CD4-positive, alpha-beta T cell treated with Interleukin-17A for 4 hours (primary cell): ENCODE results near the gene MUC2.

ENCODE experiments used
- DNase-seq: peaks from one replicate; pipeline ENCODE4 v3.0.0-alpha.2; 2020; ENCODE audit warnings: mixed read lengths

Gene MUC2

DNA sequence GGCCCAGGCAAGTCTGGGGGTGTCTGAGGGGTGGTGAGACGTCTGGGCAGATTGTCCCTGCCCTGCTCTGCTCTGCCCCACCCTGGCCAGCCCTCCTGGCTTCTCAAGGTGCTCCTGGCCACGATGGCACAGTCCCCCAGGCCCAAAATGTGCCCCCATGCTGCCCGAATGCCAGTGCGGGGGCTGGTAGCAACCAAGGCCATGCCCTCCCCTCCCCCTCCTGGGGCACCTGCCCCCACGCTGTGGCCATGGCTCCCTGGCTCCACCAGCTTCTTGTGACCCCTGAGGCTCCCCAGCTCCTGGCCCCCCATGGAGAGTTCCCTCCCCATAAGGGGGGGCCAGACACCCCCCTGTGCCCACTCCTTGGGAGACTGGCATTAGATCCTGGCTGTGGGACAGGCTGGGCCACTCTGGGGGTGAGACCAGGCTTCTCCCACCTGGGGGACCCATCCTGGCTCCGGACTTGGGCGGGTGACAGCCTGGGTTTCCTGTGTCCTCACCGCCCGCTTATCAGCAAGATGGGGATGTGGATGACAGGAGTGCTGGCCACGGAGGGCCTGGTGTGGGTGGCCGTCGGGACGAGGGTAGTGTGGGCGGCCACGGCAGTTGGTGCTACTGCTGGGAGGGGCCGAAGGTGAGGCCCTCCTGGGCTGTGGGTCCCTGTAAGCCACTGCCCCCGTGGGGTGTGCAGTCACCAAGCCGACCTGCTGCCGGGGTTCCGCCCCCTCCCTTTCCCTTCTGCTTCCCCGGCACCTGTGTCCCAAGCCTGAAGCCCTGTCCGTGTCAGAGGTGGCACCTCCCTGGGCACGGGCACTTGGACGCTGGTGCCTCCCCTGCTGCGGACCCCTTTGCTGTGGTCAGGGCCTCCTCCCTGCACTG, 22.3 kb upstream of the MUC2 start:
- no peak for DNase-seq

DNA sequence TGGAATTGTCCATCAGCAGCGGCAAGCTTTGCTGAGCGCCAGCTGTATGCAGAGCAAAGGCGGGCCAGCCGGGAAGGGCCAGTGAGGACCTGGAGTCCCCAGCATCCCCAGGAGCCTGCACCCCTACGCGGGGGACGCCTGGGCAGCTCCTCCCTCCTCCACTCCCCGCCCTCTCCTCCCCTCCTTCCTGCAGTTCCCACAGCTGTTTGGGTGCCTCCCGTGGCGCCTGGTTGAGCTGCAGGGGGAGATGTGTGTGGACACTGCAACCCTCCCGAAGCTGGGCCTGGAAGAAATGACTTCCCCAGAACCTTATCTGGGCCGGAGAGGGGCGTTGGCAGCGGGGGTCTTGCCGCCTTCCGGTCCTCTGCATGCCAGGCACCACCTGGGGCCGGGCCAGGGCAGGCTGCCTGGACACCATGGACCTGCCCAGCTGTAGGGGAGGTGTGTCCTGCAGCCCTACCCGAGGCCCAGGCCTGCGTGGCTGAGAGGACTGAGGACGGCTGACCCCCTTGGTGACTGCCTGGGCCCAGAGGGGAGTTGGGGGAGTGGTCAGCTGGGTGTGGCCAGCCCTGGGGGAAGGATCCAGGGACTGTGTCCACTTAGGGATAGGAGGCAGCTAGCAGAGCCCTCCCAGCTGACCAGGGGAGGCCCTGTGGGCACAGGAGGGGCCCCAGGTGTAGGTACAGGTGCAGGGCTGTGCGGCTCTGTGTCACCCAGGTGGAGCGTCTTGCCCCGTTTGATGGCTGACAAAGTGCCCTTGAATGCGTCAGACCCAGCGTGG, 21.4 kb upstream of the MUC2 start:
- no peak for DNase-seq

DNA sequence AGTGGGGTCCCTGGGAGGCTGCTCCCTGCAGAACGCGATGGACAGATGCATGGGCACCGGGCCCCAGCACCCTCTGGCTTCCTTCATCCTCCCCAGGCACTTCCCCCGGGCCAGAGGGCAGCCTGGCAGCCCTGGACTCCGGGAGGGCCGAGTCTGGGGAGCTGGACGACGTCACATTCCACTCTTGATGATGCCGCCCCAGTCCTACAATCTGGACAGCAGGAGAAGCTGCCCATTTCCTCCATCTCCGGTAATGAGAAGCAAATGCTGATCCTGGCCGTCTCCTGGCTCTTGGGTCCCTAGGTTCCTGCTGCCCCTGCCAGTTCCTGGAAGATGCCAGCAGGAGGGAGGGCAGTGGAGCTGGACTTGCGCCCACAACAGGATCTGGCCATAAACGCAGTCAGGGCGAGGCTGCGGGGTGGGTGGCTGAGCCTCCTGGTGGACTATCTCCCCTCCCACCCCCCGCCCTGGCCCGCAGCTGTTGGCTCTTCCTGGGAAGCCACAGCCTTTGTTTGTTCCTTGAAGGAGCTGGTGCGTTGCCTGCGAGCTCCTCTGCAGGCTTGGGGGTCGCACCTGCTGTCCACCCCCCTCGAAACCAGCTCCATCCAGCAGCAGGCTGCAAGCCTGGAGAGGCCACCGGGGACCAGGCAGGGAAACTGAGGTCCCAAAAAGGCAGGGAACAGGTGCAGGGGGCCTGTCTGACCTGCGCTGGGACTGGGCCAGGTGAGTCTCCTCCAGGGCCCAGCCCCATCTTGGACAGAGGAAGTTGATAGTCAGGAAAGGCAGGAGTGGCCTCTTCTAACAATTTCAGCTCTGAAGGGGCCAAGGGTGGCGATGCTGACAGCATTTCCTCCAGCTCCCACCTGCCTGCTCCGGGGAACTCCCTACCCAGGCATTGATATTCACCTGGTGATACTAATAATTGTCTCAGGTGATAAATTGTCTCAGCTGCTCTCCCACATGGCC, 20.2 kb upstream of the MUC2 start:
- no peak for DNase-seq

DNA sequence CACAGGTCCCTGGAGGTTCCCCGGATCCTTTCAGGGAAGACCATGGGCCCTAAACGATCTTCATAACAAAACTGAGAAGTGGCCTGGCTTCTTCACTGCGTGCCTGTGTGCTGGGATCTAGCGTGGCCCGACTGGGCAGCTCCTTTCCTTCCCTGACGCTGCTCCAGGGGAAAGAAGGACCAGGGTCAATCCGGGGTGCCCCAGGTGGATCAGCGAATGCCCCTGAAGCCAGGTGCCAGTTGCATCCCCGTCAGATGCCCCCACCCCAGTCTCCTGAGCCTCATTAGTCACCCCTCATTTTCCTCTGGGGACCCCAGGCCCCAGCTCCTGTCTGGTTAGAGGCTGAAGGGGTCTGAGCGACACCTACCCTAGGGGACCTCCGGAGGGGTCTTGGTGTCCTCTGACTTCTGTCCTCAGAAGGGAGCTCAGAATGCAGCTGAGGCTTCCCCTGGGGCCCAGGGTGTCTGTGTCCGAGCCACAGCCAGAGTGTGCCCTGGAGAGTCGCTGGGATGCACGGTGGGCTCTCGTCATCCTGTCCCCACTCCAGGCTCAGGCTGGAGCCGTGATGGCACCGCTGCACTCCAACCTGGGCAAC, 19.5 kb upstream of the MUC2 start:
- no peak for DNase-seq

DNA sequence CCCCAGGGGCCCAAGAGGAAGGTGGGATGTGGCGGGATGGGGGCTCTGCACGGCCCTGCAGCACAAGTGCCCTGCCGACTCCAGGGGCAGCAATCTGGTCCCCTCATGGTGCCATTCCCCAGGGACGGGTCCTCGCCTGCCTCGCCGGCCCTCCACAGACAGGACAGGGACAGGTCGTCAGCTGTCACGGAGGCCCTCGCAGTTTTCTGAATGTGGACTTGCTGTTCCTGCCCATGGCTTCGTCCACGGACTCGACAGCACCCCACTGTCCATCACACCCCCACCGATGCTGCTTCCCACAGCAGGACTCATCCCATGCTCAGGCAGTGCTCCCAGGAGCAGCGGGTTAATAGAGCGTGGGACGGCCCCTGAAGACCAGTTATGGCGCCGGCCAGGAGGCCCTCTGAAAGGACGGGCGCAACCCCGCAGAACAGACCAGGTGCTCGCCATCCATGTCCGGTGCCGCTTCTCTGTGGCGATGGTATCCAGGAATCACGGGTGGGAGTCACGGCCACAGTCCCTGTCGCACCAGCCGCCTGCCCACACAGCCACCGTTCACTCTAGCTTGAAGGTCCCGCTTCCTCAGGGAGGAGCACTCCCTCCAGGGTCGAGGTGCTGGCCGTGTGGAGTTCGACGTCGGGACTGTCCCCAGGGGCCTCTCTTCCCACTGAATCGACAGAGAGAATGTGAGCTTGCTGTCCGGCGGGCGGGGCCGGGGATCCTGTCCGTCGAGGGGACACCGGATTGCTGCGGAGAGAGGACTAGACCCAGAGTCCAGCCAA, 18.5 kb upstream of the MUC2 start:
- no peak for DNase-seq

DNA sequence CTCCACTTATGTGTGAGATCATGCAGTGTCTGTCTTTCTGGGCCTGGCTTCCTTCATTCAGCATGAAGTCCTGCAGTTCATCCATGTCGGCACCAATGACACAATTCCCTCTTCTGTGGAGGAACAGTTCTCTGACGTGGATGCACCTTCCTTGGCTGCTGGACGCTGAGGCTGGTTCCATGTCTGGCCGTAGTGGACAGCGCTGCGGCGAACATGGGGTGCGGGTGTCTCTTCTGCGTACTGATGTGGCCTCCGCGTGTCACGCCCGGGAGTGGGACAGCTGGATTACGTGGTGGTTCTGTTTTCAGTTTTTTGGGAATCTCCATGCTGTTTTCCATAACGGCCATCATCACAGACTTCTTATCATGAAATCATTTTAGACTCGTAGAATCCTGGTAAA, 16.9 kb upstream of the MUC2 start:
- no peak for DNase-seq

DNA sequence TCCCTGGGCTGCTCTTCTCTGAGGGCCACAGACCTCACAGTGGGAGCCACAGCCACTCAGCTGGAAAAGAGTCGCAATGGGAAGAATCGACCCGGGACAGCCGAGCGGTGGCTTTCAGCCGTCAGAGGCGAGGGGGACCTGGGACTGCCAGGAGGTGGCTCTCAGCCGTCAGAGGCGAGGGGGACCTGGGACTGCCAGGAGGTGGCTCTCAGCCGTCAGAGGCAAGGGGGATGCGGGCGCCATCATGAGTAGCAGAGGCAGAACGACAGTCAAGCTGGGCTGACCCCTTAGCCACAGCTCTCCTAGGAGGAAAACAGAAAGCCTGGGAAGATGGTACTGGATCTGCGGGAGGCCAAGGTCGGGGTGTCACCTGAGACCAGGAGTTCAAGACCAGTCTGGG, 14.9 kb upstream of the MUC2 start:
- DNase-seq = no peak

DNA sequence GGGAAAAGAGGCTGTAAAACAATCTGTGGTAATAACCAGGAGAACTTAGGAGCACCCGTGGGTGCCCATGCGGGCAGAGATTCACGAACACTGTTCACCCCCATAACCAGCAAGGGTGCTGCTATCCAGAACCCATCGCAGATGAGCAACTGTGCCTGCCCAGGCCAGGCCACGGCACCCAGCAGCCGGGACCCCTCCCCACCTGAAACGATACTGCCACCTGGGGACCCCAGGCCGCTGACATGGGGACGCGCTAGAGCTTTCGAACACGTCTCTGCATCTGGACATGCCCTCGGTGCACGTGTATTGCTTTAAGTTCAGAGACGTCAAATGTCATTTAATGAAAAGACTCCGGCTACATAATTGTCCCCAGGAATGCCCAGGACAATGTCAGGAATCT, 14.3 kb upstream of the MUC2 start:
- DNase-seq = no peak

DNA sequence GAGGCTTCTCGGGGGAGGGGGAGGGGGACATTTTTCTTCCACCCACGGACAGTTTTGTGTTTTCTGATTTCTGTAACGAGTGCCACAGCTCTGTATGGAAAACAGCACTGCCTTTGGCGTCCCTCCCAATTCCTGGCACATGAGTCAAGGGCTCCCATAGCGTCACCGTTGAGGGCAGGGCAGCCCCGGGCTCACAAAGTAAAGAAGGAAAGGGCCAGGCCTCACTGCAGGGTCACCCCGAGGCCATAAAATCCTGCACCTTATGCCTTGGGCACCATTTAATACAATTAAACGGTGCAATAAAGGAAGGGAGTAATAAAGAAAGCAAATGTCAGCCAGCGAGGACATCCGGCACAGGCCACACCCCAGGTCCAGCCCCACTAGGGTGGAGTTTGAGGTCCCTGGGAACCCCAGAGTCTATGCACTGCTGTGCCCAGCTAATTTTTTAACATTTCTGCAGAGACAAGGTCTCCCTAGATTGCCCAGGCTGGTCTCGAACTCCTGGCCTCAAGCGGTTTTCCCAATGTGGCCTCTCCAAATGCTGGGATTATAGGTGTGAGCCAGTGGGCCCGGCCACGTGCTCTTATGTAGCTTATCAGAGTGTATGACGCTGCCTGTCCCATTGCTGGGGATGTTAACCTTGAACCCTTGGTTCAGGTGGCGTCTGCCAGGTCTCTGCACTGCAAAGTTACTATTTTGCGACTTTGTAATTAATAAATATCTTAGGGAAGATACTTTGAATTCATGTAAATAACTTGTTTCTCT, 13.6 kb upstream of the MUC2 start:
- DNase-seq = no peak

DNA sequence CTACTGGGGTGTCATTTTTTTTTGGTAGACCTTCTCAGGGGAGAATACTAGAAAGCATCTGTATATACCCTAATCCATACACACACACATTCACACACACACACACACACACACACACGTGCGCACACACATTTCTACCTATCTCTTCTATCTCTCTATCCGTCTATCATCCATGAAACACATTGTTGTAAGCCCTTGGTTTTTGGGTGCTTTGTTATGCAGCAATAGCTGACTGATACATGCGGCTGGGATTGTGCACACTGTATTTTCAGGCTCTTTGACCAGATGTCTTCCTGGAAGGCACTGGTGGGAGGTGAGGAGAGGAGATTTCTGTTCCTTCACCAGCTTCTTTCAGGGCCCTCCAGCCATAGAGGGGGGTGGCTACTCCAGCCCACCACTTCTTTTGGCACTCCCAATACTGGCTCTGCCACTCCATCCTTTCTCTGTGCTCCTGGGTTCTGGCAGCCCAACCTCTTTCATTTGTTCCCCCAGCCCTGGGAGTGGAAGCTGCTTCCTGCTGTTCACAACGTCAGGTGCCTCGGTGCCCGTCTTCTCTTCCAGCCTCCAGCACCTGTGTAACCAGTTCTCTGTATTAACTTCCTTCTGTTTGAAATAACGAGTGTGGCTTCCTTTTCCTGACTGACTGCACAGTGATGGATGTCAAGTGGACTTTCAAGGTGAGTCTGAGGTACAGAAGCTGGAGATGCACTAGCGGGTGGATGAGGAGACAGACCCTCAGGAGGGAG, 12.4 kb upstream of the MUC2 start:
- no peak for DNase-seq

DNA sequence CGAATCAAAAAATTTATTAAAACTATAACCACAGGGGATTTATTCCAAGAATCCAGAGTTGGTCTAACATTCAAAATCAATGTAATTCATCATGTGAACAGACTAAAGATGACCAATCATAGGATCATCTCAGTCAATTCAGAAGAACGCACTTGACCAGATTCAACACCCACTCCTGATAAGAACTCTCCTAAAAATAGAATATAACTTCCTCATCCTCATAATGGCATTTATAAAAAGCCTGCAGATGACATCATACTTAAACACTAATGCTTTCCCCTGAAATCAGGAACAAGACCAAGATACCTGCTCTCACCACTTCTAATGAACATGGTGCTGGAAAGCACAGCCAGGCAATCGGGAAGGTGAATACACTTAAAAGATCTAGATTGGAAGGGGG, 10.5 kb upstream of the MUC2 start:
- no peak for DNase-seq

DNA sequence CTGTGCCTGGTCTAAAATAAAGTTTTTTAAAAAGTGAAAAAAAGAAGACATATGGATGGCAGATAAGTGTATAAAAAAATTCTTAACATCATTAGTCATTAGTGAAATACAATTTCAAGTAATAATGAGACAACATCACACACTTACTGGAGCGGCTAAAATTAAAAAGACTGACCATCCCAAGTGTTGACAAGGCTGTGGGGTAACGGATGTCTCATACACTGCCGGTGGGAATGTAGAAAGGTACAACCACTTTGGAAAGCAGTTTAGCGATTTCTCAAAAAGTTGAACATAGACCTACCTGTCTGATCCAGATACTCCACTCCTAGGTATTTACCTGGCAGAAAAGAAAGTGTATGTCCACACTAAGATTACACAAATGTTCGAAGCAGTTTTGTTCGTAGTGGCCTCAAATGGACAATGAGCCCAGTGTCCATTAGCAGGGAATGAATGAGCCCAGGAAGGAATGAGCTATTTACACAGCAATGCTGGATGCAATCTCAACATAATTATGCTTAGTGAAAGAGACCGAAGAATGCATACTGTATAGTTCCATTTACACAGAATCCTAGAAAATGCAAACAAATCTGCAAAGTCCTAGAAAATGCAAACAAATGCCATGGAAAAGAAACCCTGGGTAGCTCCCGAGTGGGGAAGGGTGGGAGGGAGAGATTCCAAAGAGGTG, 6.7 kb upstream of the MUC2 start:
- DNase-seq = no peak

DNA sequence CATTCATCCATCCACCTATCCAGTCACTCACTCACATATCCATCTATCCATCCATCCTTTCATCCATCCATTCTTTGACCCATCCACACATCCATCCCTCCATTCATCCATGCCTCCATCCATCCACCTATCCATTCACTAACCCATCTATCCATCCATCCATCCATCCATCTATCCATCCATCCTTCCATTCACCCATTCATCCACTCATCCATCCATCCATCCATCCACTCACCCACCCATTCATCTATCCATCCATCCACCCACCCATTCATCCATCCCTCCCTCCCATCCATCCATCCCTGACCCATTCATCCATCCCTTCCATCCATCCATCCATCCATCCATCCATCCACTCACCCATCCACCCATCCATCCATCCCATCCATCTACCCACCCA, 4.9 kb upstream of the MUC2 start:
- DNase-seq = no peak

DNA sequence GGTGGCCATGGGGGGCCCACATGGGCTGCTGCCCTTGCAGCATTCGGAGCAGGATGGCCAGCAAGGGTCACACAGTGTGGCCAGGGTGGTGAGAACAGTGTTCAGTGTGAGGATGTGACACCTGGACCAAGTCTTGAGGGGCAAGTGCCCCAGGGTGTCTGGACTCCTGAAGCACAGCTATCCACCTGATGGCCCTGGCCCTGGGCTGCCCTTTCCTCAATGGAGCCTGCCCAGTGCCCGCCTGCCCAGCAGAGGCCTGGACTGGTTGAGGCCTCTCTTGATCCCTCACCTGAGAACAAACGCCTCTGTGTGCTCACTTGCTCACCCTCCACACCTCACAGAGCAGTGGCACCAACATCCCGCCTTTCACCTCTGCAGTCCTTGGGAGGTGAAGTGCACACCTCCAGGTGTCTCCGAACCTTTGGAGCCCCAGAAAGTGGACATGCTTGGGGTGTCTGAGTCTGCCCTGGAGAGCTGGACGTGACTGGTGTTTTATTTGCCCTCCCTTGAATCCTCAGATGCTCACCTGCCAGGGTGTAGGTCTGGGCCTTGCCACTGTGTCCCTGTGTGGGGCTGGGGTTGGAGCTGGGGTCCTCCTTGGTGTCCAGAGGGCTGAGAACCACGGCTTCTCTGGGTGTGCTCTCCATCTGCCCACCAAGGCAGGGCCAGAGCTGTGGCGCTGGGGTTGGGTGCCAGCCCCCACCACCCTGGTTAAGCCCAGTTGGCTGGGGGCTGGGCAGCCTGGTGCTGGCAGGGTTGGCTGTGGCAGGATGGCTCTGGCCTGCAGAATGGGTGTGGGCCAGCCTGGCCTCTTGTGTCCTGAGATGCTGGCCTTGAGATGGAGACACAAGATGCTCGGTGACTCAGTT, 3.8 kb upstream of the MUC2 start:
- no peak for DNase-seq

DNA sequence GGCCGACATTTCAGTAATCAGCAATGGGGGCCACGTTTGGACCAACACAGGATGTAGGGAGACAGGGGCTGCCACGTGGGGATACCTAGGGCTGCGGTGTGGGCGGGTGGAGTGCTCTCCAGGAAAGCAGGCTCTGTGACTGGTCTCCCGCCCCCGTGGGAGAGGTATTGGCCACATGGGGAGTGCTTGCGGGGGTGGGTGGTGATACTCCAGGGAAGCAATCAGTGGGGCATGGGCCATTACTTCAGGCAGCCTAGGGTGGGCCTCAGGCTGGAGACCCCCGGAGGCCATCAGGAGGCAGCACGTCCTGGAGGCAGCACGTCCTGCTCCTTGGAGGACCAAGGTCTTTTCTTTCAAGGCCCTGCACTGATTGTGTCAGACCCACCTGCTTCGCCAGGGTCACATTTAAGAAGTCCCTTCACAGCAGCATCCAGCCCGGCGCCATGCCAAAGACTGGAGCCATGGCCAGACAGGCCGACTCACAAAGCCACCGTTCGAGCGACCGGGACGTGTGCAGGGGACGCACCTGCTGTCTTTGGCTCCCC, 3.0 kb upstream of the MUC2 start:
- no peak for DNase-seq

DNA sequence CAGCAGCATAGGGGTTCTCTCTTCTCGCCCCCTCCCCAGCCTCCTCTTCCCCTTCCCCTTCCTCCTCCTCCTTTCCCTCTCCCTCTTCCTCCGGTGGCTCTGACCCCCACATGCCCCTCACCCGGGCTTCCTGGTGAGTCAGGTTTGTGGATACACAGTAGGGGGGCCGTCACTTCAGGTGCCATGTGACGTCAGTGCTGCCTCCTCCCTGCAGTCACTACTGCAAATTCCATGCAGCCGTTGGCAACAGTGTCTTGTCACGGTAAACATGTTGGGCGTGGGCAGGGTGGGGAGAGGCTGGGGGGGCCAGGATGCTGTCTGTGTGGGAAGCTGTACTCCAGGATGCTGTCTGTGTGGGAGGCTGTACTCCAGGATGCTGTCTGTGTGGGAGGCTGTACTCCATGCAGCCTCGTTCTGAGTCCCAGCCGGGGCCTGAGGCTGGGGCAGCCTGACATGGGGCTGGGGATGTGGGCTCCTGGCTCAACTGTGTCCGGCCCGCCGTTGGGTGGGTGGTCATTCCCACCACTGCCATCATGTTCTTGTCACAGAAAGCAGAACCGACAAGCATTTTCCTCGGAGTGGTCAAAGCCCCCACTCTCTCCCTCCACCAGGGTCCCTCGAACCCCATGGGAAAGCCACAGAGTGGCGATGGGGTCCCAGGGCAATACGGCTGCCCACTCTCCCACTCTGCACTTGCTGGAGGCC, 2.4 kb upstream of the MUC2 start:
- DNase-seq = no peak

DNA sequence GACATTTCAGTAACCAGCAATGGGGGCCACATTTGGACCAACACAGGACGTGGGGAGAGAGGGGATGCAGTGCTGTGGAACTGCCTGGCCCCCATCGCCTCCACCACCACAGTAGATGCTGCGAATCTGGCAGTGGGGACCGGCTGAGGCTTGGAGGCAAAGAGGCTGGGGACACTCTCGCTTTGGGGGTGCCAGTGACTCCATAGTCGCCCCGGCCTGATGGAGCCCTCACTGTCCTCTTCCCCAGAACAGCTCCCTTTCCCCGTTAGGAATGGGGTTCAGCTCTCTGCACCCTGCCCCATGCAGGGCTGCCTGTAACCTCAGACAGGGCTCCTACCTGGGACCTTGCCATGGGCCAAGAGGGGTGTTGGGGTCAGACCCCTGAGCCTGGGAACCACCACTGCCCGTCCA, 1.8 kb upstream of the MUC2 start:
- no peak for DNase-seq

DNA sequence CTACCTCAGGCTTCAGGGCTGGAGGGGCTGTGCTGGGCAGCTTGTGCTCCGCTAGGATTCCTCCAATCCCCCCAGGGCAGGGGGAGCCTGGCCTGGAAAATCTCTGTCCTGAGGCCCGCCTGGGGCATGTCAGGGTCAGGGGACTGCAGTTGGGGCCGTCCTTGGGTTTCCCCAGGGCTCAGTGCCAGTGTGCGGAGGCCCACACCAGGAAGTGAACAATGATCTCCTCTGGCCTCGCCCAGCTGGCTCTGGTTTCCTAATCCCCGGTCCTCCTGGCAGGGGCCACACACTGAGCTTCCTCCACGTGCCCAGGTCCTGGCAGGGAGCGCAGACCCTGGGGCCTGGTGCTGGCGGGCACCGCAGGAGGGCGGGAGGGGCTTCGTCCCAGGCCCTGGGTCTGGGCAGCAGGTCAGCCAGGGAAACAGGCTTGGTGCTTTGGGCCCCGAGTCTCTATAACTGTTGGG, 1.4 kb upstream of the MUC2 start:
- no peak for DNase-seq
